Measurements from ENCODE around the gene BUB3. TPM values are rescaled to one million over a fixed set of nuclear protein-coding genes. Genes with fewer than 3 reads are reported as not detected.

The BUB3 gene
- total and polyA plus RNA-seq, 2 of the 4 experiments (the other 2 are of a cell fraction), result 215 to 384 TPM

DNA sequence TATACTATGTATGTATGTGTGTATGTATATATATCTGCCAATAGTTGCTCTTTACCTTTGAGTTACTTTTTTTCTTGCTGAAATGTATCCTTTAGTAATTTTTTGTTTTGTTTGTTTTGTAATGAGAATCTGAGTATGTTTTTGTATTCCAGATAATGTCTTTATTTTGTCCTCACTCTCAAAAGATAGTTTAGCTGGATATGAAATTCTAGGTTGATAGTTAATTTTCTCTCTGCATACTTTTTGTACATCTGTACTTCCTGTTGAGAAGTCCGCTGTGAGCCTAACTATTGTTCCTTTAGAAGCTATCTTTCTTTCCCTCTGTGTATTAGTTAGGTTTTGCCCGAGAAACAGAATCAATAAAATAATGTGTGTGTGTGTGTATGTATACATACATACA is 29.5 kb downstream of the BUB3 start:
- H2BK20ac ChIP-seq (ENCODE audit: low read depth, low read length), result no peak overlapping the region
- POLR2A ChIA-PET (ENCODE audit: unreplicated experiment), result no interaction called here
- H2AFZ ChIP-seq (replicated peaks; ENCODE audit: low read length, poor library complexity), result no peak overlapping the region
- H2BK15ac ChIP-seq (ENCODE audit: low read depth, low read length), result no peak overlapping the region
- dilution Hi-C loops (cut with HindIII; ENCODE audit: low sequenced_read_pairs, unreplicated experiment), result no loop called here
- in situ Hi-C loops (cut with MboI; ENCODE audit: low sequenced_read_pairs), result no loop called here
- H3K27me3 ChIP-seq (ENCODE audit: control insufficient read depth, insufficient read depth, low read length), result no peaks in the 10 kb centered on the region
- H3K4ac ChIP-seq (ENCODE audit: low read depth, low read length), result no peak overlapping the region
- no peak overlapping the region for H4K8ac ChIP-seq (ENCODE audit: low read depth in 2 of 2, low read length in 2 of 2)
- no peak overlapping the region for H2AK9ac ChIP-seq (replicated peaks; ENCODE audit: low read depth, low read length, poor library complexity)
- TF ChIP-seq, protein P1, sequence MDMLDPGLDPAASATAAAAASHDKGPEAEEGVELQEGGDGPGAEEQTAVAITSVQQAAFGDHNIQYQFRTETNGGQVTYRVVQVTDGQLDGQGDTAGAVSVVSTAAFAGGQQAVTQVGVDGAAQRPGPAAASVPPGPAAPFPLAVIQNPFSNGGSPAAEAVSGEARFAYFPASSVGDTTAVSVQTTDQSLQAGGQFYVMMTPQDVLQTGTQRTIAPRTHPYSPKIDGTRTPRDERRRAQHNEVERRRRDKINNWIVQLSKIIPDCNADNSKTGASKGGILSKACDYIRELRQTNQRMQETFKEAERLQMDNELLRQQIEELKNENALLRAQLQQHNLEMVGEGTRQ (IDR thresholded peaks at IDR 0.05; ENCODE audit: low read depth, low read length), result no peak
- TF ChIP-seq POLR2A (IDR thresholded peaks at IDR 0.05; ENCODE audit: low read depth, low read length) (no peak), CEBPB (IDR thresholded peaks at IDR 0.05; ENCODE audit: low read depth, low read length) (no peak), MXI1 (IDR thresholded peaks at IDR 0.05; ENCODE audit: borderline replicate concordance, low read depth, low read length) (no peak), RAD21 (IDR thresholded peaks at IDR 0.05; ENCODE audit: low read length) (no peak)
- H3K36me3 ChIP-seq (ENCODE audit: control insufficient read depth, insufficient read depth, low read length), result 0 out of 2 replicates have a peak, but pooled peaks cover 2% of the 10 kb centered on the region
- ATAC-seq (ENCODE audit: low read depth) (no peak), DNase-seq (no peak)
- H3K9ac ChIP-seq (ENCODE audit: low read depth, low read length), result no peak overlapping the region
- no peak overlapping the region for H2AK5ac ChIP-seq (ENCODE audit: low read depth, low read length)
- no peaks in the 10 kb centered on the region; a peak in 1 of 4 replicates for H3K79me1 ChIP-seq (ENCODE audit: low read depth in 1 of 2, low read length in 2 of 2)
- no peak overlapping the region for H2BK5ac ChIP-seq (ENCODE audit: low read depth, low read length, poor library complexity, severe bottlenecking)
- CTCF ChIA-PET, result no interaction called here
- no peak overlapping the region for H3K4me3 ChIP-seq (ENCODE audit: insufficient read depth, low read depth, low read length)
- no peaks in the 10 kb centered on the region for H3K4me1 ChIP-seq (ENCODE audit: control insufficient read depth, insufficient read depth, low read length)
- no peak overlapping the region for H3K4me2 ChIP-seq (ENCODE audit: low read depth, low read length)
- H2BK120ac ChIP-seq (ENCODE audit: low read depth, low read length), result no peak overlapping the region
- no peak overlapping the region for H3K14ac ChIP-seq (replicated peaks; ENCODE audit: low read depth, low read length)
- no peak overlapping the region for H3K56ac ChIP-seq (ENCODE audit: extremely low read depth, insufficient read depth, low read length)
- no TSS peak for BruUV-seq (replicated peaks)
- no peak overlapping the region for H4K5ac ChIP-seq (ENCODE audit: low read depth, low read length)
- intact Hi-C loops (cut with micrococcal nuclease), result no loop called here
- no CpG with 5 or more reads among the region's 2 CpGs for WGBS, 2 experiments (ENCODE audit: extremely low coverage in 2 of 2, insufficient read length in 1 of 2)
- no peaks in the 10 kb centered on the region for H3K9me3 ChIP-seq (ENCODE audit: control insufficient read depth, insufficient read depth, low read length)
- no peaks in the 10 kb centered on the region for H3K9me1 ChIP-seq (ENCODE audit: insufficient read depth, low read length)
- H4K91ac ChIP-seq (ENCODE audit: insufficient read depth, low read depth, low read length), result no peak overlapping the region
- no peak overlapping the region for H3K23ac ChIP-seq (ENCODE audit: low read depth, low read length)
- no peak overlapping the region for H3K27ac ChIP-seq (ENCODE audit: insufficient read depth, low read length)
- H4K20me1 ChIP-seq (ENCODE audit: insufficient read depth, low read length), result no peaks in the 10 kb centered on the region
- H3K18ac ChIP-seq (ENCODE audit: low read depth, low read length), result no peak overlapping the region

Measured in IMR-90 (cell line).